ENCODE data around the gene ZNF133.

DNA sequence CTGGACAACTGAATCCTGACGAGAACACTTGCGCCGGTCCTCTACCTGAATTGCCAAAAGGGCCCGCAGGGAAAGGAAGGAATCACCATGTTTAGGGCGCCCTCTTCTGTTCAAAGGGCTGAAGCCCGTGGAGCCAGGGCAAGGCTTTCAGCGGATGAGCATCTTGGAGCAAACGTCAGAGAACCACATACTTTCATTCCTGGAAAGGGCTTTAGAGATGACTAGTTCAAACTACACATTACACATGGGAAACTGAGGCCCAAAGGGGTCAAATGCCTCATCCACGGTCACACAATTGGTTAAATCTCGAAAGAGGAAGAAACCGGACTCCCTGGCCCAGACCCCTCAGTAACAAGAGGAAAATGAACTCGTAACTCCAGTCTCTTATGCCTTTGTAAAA, 11.5 kb upstream of the ZNF133 start:
- TF ChIP-seq, protein P1, sequence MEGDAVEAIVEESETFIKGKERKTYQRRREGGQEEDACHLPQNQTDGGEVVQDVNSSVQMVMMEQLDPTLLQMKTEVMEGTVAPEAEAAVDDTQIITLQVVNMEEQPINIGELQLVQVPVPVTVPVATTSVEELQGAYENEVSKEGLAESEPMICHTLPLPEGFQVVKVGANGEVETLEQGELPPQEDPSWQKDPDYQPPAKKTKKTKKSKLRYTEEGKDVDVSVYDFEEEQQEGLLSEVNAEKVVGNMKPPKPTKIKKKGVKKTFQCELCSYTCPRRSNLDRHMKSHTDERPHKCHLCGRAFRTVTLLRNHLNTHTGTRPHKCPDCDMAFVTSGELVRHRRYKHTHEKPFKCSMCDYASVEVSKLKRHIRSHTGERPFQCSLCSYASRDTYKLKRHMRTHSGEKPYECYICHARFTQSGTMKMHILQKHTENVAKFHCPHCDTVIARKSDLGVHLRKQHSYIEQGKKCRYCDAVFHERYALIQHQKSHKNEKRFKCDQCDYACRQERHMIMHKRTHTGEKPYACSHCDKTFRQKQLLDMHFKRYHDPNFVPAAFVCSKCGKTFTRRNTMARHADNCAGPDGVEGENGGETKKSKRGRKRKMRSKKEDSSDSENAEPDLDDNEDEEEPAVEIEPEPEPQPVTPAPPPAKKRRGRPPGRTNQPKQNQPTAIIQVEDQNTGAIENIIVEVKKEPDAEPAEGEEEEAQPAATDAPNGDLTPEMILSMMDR (IDR thresholded peaks at IDR 0.05) = peak; percentile 51 to 84 (median 77)
- no peak for TF ChIP-seq POLR2A (IDR thresholded peaks at IDR 0.05)
